Uterus (tissue), 2 donors: ENCODE results near the gene TRPC4.

Experiments
- POLR2A ChIP-seq, 2 donors: fragments of 450-650 bp; IDR thresholded peaks; one replicate each; pipeline ENCODE4 v1.6.1; 2016; ENCODE audit warnings: antibody characterized with exemption in 2 of 2, mild to moderate bottlenecking in 1 of 2, moderate library complexity in 1 of 2
- TF ChIP-seq, protein P1 (sequence below), 4 experiments: fragments of 200-600 bp in 2 of 4; fragments of 450-650 bp in 2 of 4; sonication (generic) in 2 of 4; IDR thresholded peaks; one replicate each; pipeline ENCODE4 v1.5.1; 2016 to 2019; ENCODE audit warnings: antibody characterized with exemption in 4 of 4, mild to moderate bottlenecking in 2 of 4, moderate library complexity in 1 of 4

DNA sequence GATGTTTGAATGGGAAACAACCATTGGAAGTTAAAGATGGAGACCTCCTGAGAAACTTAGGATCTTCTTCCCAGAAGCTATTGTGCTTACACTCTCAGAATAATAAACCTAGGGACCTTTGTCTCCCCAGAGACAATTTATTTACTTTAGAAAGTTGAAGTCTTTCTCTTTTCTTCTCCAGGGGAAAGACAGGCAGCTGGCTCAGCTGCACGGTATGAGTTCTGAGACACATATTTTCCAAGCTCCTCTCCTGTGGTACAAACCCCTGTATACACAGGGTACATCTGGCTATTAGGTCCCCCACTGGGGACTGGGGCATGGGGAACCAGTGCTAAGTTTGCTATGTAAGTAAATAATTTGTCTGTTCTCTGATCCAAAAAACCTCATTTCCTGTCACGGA, 203.5 kb downstream of the TRPC4 start:
- no peak for TF ChIP-seq POLR2A (IDR thresholded peaks at IDR 0.05)
- TF ChIP-seq, protein P1, sequence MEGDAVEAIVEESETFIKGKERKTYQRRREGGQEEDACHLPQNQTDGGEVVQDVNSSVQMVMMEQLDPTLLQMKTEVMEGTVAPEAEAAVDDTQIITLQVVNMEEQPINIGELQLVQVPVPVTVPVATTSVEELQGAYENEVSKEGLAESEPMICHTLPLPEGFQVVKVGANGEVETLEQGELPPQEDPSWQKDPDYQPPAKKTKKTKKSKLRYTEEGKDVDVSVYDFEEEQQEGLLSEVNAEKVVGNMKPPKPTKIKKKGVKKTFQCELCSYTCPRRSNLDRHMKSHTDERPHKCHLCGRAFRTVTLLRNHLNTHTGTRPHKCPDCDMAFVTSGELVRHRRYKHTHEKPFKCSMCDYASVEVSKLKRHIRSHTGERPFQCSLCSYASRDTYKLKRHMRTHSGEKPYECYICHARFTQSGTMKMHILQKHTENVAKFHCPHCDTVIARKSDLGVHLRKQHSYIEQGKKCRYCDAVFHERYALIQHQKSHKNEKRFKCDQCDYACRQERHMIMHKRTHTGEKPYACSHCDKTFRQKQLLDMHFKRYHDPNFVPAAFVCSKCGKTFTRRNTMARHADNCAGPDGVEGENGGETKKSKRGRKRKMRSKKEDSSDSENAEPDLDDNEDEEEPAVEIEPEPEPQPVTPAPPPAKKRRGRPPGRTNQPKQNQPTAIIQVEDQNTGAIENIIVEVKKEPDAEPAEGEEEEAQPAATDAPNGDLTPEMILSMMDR (IDR thresholded peaks at IDR 0.05) = no peak
